Activated CD8-positive, alpha-beta T cell treated with anti-CD3 and anti-CD28 coated beads for 36 hours (primary cell): ENCODE results near the gene ZG16. TPM values are rescaled to one million over a fixed set of nuclear protein-coding genes. Genes with fewer than 3 reads are reported as not detected.

Experiments
- ATAC-seq: fragments of 200-7000 bp; cut with Tn5 transposase; one replicate; pipeline ENCODE4 v1.10.0; 2021; ENCODE audit warnings: mild to moderate bottlenecking, moderate library complexity
- CTCF ChIA-PET: fragments of 350-600 bp; sonication (Branson Sonifier 250); formaldehyde crosslinking; loops from one replicate; lab custom pipeline; 2021; ENCODE audit warnings: antibody characterized with exemption; lab: Charles Lee
- POLR2A ChIA-PET: fragments of 350-600 bp; sonication (Branson Sonifier 250); formaldehyde crosslinking; loops from one replicate; lab custom pipeline; 2021; ENCODE audit warnings: antibody characterized with exemption; lab: Charles Lee
- DNase-seq: peaks from one replicate; pipeline ENCODE4 v3.0.0-alpha.2; 2020
- H3K27ac Mint-ChIP-seq: one replicate; pipeline ENCODE4 v1.8.0; 2021; ENCODE audit warnings: mild to moderate bottlenecking, mixed read lengths
- H3K27me3 Mint-ChIP-seq: one replicate; pipeline ENCODE4 v1.8.0; 2021; ENCODE audit warnings: mixed read lengths
- H3K36me3 Mint-ChIP-seq: one replicate; pipeline ENCODE4 v1.8.0; 2021; ENCODE audit warnings: low read depth, mixed read lengths
- H3K4me1 Mint-ChIP-seq: one replicate; pipeline ENCODE4 v1.8.0; 2021; ENCODE audit warnings: low read depth, mixed read lengths
- H3K4me3 Mint-ChIP-seq: one replicate; pipeline ENCODE4 v1.8.0; 2021; ENCODE audit warnings: mild to moderate bottlenecking, moderate library complexity, mixed read lengths
- H3K9me3 Mint-ChIP-seq: one replicate; pipeline ENCODE4 v1.8.0; 2021; ENCODE audit warnings: mixed read lengths
- intact Hi-C: fragments of 100-400 bp; cut with micrococcal nuclease; formaldehyde crosslinking; loops from one replicate; pipeline ENCODE4 v1.10.0; 2022
- total RNA-seq, 2 experiments: library from RNA; stranded (reverse); gene quantifications; one replicate each; pipeline ENCODE4 v1.2.3, GENCODE V29; 2021
- TF ChIP-seq, protein P1 (sequence below): fragments of 200-600 bp; IDR thresholded peaks from one replicate; pipeline ENCODE4 v1.8.0; 2022; ENCODE audit warnings: antibody characterized with exemption, mild to moderate bottlenecking

Gene ZG16
- total RNA-seq, 2 experiments from 2014 or later: not detected

DNA sequence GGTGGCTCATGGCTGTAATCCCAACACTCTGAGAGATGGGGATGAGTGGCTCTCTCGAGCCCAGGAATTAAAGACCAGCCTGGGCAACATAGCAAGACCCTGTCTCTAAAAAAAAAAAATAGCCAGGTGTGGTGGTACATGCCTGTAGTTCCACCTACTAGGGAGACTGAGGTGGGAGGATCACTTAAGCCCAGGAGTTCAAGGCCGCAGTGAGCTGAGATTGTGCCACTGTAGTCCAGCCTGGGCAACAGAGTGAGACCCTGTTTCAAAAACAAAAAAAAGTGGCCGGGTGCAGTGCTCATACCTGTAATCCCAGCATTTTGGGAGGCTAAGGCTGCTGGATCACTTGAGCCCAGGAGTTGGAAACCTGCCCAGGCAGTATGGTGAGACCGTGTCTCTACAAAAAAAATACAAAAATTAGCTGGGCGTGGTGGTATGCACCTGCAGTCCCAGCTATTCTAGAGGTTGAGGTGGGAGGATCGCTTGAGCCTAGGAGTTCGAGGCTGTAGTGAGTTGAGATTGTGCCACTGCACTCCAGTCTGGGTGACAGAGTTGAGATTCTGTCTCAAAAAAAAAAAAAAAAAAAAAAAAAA, 35.3 kb upstream of the ZG16 start:
- H3K36me3 Mint-ChIP-seq: peaks cover 28% of the 10 kb centered on the region

DNA sequence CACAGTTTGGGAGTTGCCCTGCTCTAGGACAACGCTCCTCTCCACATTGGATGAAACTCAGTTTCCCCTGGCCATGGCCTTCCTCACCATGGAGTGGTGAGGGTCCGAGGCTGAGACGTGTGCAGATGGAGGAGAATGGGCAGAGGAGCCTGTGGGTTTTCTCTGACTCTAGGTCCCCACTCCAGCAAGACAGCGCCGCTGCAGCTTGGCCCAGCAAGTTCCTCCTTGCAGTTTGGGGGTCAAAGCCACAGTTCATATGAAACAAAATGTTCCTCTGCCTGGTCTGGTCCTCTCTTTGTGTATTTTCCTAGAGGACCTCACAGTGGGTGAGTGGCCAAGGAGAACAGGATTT, 34.6 kb upstream of the ZG16 start:
- peaks cover 28% of the 10 kb centered on the region for H3K36me3 Mint-ChIP-seq
- DNase-seq (no peak), ATAC-seq (no peak)
- peaks cover 69% of the 10 kb centered on the region for H3K4me1 Mint-ChIP-seq
- TF ChIP-seq, protein P1, sequence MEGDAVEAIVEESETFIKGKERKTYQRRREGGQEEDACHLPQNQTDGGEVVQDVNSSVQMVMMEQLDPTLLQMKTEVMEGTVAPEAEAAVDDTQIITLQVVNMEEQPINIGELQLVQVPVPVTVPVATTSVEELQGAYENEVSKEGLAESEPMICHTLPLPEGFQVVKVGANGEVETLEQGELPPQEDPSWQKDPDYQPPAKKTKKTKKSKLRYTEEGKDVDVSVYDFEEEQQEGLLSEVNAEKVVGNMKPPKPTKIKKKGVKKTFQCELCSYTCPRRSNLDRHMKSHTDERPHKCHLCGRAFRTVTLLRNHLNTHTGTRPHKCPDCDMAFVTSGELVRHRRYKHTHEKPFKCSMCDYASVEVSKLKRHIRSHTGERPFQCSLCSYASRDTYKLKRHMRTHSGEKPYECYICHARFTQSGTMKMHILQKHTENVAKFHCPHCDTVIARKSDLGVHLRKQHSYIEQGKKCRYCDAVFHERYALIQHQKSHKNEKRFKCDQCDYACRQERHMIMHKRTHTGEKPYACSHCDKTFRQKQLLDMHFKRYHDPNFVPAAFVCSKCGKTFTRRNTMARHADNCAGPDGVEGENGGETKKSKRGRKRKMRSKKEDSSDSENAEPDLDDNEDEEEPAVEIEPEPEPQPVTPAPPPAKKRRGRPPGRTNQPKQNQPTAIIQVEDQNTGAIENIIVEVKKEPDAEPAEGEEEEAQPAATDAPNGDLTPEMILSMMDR: no peak
- peak overlapping the region; percentile 97 for H3K27ac Mint-ChIP-seq
- POLR2A ChIA-PET: interaction anchor here (0.6 to 2.2 kb wide), 4 partner anchors 9 to 64 kb away, joined by 3 to 20 read pairs (median 4); no protein-coding TSS in a partner anchor
- CTCF ChIA-PET: interaction anchor here (1.0 to 1.8 kb wide), 3 partner anchors 42 to 65 kb away, joined by 3 to 6 read pairs (median 4); partner anchors contain the start of gene KIF22
- H3K27me3 Mint-ChIP-seq: no peaks in the 10 kb centered on the region
- intact Hi-C loops: loop anchor here (5.0 kb wide), 1 partner anchor 49 kb away; the partner anchor contains the start of gene KIF22
- H3K4me3 Mint-ChIP-seq: peak overlapping the region; percentile 84
- H3K9me3 Mint-ChIP-seq: no peaks in the 10 kb centered on the region

More for the DNA sequence above, 35.3 kb upstream of the ZG16 start:
- intact Hi-C loops: loop anchor here (5.0 kb wide), 1 partner anchor 50 kb away; the partner anchor contains the start of gene KIF22
- POLR2A ChIA-PET: interaction anchor here (0.6 to 2.2 kb wide), 4 partner anchors 8 to 190 kb away, joined by 3 to 20 read pairs (median 4); no protein-coding TSS in a partner anchor
- Mint-ChIP-seq H3K27ac (peak overlapping the region; percentile 97), H3K4me1 (peaks cover 74% of the 10 kb centered on the region), H3K9me3 (no peaks in the 10 kb centered on the region), H3K27me3 (no peaks in the 10 kb centered on the region), H3K4me3 (peak overlapping the region; percentile 84)
- CTCF ChIA-PET: interaction anchor here (1.0 to 1.8 kb wide), 2 partner anchors 42 to 48 kb away, joined by 3 to 6 read pairs; partner anchors contain the start of gene KIF22
- ATAC-seq (no peak), DNase-seq (no peak)
- TF ChIP-seq, protein P1: no peak

DNA sequence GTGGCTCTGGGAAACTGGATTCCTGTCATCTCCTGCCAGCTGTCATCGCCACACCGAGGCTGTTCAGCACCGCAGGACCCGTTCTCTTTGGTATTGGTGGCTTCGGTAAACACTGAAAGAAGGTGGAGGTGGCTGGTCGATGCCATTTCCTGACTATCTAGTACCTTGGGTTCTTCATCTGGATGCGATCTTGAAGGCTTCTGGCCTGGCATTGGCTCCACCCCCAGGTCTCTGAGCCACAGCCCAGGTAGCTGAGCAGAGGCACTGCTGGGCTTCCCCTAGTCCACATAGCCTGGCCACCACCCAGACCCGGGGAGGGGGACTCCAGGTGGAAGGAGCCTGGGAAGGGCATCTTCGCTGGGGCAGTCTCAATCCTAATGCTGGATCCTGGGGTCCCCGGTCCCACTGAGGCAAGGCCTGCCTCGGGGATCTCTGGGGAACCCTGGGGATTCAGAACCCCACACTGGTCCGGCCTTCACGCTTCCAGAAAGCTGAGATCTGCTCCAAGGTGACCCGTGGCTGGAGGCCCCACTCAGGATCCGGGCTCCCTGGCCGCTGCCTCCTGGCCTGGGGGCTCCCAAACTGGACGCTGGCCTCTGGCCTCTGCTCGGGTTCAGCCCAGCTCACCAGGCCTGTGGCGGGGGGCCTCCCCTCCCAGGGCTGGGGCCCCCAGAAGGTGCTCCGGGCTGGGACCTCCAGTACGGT, 34.1 kb upstream of the ZG16 start:
- peaks cover 28% of the 10 kb centered on the region for H3K36me3 Mint-ChIP-seq
- peak; percentile 17 for ATAC-seq

DNA sequence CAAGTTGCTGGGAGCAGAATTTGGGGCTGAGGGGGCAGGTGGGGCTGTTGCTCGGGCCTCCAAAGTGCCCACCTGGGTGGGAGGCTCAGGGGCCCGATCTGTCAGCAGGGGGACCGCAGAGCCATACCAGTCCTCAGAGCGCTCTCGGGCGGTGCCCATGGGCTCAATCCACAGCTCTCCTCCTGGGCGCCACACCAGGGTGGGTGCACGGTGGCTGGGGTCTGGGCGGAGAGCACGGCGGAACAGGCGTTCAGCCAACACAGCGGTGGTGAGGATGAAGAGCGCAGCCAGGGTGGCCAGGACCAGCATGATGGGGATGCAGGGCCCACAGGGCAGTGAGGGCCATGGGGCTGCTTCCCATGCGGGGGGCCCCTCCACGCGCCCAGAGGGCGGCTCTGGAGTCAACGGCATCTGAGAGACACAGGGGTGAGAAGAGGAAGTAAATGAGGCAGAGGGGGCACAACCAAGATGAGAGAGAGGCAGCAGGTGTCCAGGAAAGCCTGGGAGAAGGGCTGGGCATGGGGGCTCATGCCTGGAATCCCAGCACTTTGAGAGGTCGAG, 33.4 kb upstream of the ZG16 start:
- intact Hi-C loops: loop anchor here (5.0 kb wide), 1 partner anchor 48 kb away; the partner anchor contains the start of gene KIF22
- peak overlapping the region; percentile 84 for H3K4me3 Mint-ChIP-seq
- TF ChIP-seq, protein P1: no peak
- H3K36me3 Mint-ChIP-seq: peaks cover 28% of the 10 kb centered on the region
- peaks cover 62% of the 10 kb centered on the region for H3K4me1 Mint-ChIP-seq
- ChIA-PET POLR2A (interaction anchor here (1.0 to 2.2 kb wide), 4 partner anchors 12 to 64 kb away, joined by 3 to 20 read pairs (median 6); no protein-coding TSS in a partner anchor), CTCF (interaction anchor here (0.8 to 1.8 kb wide), 5 partner anchors 12 to 63 kb away, joined by 3 to 7 read pairs (median 4); partner anchors contain the start of gene KIF22)
- H3K27me3 Mint-ChIP-seq: no peaks in the 10 kb centered on the region
- peak overlapping the region; percentile 97 for H3K27ac Mint-ChIP-seq
- DNase-seq (peak; percentile 42), ATAC-seq (no peak)
- H3K9me3 Mint-ChIP-seq: no peaks in the 10 kb centered on the region

More for the DNA sequence above, 34.1 kb upstream of the ZG16 start:
- intact Hi-C loops: loop anchor here (5.0 kb wide), 1 partner anchor 48 kb away; the partner anchor contains the start of gene KIF22
- DNase-seq: peak; percentile 69
- Mint-ChIP-seq H3K9me3 (no peaks in the 10 kb centered on the region), H3K27ac (peak overlapping the region; percentile 97), H3K4me3 (peak overlapping the region; percentile 84), H3K4me1 (peaks cover 65% of the 10 kb centered on the region), H3K27me3 (no peaks in the 10 kb centered on the region)
- CTCF ChIA-PET: interaction anchor here (0.8 to 1.8 kb wide), 6 partner anchors 12 to 64 kb away, joined by 3 to 7 read pairs (median 4); partner anchors contain the start of gene KIF22
- TF ChIP-seq, protein P1: no peak
- POLR2A ChIA-PET: interaction anchor here (1.0 to 2.2 kb wide), 4 partner anchors 9 to 65 kb away, joined by 3 to 20 read pairs (median 4); no protein-coding TSS in a partner anchor
